Transverse colon (tissue), 4 donors: ENCODE measurements around the gene CLSTN1.

Experiments
- CTCF ChIP-seq, 5 experiments: fragments of 200-600 bp in 3 of 5; fragments of 450-650 bp in 2 of 5; sonication (generic) in 3 of 5; IDR thresholded peaks; 1 replicate in 2 of 5; 2 replicates in 3 of 5; pipeline ENCODE4 v1.5.1; 2016 to 2017; ENCODE audit warnings: antibody characterized with exemption in 5 of 5, inconsistent platforms in 3 of 5, mild to moderate bottlenecking in 2 of 5, moderate library complexity in 1 of 5
- EP300 ChIP-seq: sonication (generic); formaldehyde crosslinking; IDR thresholded peaks from one replicate; pipeline ENCODE4 v1.6.1; 2017; ENCODE audit warnings: antibody characterized with exemption, low read depth
- POLR2A ChIP-seq: fragments of 450-650 bp; IDR thresholded peaks from one replicate; pipeline ENCODE4 v1.6.1; 2016; ENCODE audit warnings: antibody characterized with exemption, mild to moderate bottlenecking, moderate library complexity
- POLR2AphosphoS5 ChIP-seq, 3 donors: sonication (generic); formaldehyde crosslinking; IDR thresholded peaks; one replicate each; pipeline ENCODE4 v1.6.1; 2016; ENCODE audit warnings: antibody characterized with exemption in 3 of 3

GRCh38 chr1:9732123-9732971 is 91.4 kb downstream of the CLSTN1 start:
- TF ChIP-seq POLR2A (no peak), CTCF (IDR thresholded peaks at IDR 0.05) (no peak), POLR2AphosphoS5 (IDR thresholded peaks at IDR 0.05) (no peak), EP300 (no peak)
